ENCODE measurements around the gene SYCE1L.
"Not testable (repeated sequence)": the region's sequence is repeated elsewhere in the genome, so short reads cannot be mapped to it uniquely, and the experiment has no call there.

The SYCE1L gene

DNA sequence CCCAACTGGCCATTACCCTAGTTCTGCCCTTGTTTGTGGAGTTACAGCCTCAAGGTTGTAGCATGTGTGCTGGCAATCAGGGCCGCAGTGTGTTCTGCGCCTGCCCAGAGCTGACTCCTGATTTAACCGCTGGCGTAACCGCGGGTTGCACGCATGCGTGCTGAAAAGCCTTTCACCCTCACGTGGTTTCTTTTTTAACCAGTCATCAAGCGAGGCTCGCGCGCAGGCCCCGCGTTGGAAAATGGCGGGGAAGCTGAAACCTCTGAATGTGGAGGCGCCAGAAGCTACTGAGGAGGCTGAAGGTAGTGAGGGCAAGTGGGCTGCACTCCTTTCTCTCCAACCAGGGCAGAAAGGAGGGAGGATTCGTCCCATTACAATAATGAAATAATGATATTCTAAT lies at the start of gene SYCE1L:
SYCE1L (plus strand) TSS at position 198 of the 400 bp plus-strand sequence; CDS start at position 242, 44 bp downstream.
- no peak within 1 kb of the TSS for H3K4me3 ChIP-seq (IDR thresholded peaks at IDR 0.05; ENCODE audit: insufficient read depth, low read depth, low read length)
- no peak within 1 kb of the TSS for H2AFZ ChIP-seq (ENCODE audit: low read depth)
- H3K36me3 ChIP-seq (ENCODE audit: insufficient read depth) = no peaks in the 10 kb centered on the region
- no peaks in the 10 kb centered on the region for H4K20me1 ChIP-seq (ENCODE audit: insufficient read depth)
- H3K27ac ChIP-seq = no peak within 1 kb of the TSS
- no peak within 1 kb of the TSS for H3K4me2 ChIP-seq
- H3K79me2 ChIP-seq (ENCODE audit: insufficient read depth, low read depth) = no peaks in the 10 kb centered on the region
- no peak within 1 kb of the TSS for H3K9ac ChIP-seq
- TF ChIP-seq, protein P1, sequence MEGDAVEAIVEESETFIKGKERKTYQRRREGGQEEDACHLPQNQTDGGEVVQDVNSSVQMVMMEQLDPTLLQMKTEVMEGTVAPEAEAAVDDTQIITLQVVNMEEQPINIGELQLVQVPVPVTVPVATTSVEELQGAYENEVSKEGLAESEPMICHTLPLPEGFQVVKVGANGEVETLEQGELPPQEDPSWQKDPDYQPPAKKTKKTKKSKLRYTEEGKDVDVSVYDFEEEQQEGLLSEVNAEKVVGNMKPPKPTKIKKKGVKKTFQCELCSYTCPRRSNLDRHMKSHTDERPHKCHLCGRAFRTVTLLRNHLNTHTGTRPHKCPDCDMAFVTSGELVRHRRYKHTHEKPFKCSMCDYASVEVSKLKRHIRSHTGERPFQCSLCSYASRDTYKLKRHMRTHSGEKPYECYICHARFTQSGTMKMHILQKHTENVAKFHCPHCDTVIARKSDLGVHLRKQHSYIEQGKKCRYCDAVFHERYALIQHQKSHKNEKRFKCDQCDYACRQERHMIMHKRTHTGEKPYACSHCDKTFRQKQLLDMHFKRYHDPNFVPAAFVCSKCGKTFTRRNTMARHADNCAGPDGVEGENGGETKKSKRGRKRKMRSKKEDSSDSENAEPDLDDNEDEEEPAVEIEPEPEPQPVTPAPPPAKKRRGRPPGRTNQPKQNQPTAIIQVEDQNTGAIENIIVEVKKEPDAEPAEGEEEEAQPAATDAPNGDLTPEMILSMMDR (conservative IDR thresholded peaks at IDR 0.05; ENCODE audit: low read depth, low read length) = no peak
- H3K4me1 ChIP-seq (ENCODE audit: low read depth, poor library complexity, severe bottlenecking) = no peaks in the 10 kb centered on the region
- H3K27me3 ChIP-seq (ENCODE audit: insufficient read depth, low read depth) = no peaks in the 10 kb centered on the region

- Histone ChIP-seq H3K36me3 (ENCODE audit: insufficient read depth) (no peaks in the 10 kb centered on the region), H3K27me3 (ENCODE audit: insufficient read depth, low read depth) (no peaks in the 10 kb centered on the region), H2AFZ (ENCODE audit: low read depth) (no peak overlapping the region), H3K27ac (no peak overlapping the region), H3K9ac (no peak overlapping the region), H3K79me2 (ENCODE audit: insufficient read depth, low read depth) (no peaks in the 10 kb centered on the region), H3K4me1 (ENCODE audit: low read depth, poor library complexity, severe bottlenecking) (no peaks in the 10 kb centered on the region), H3K4me3 (IDR thresholded peaks at IDR 0.05; ENCODE audit: insufficient read depth, low read depth, low read length) (no peak overlapping the region), H4K20me1 (ENCODE audit: insufficient read depth) (no peaks in the 10 kb centered on the region), H3K4me2 (no peak overlapping the region)
- TF ChIP-seq, protein P1 (conservative IDR thresholded peaks at IDR 0.05; ENCODE audit: low read depth, low read length) = no peak
Observed at GRCh38 chr16:77157346-77158058, 41.7 kb upstream of the SYCE1L start.

GRCh38 chr16:77158293-77158692 lies 40.9 kb upstream of the SYCE1L start:
- no peak overlapping the region for H3K4me3 ChIP-seq (IDR thresholded peaks at IDR 0.05; ENCODE audit: insufficient read depth, low read depth, low read length)
- no peak overlapping the region for H3K9ac ChIP-seq
- no peak overlapping the region for H2AFZ ChIP-seq (ENCODE audit: low read depth)
- no peak overlapping the region for H3K27ac ChIP-seq
- no peaks in the 10 kb centered on the region for H3K36me3 ChIP-seq (ENCODE audit: insufficient read depth)
- H4K20me1 ChIP-seq (ENCODE audit: insufficient read depth) = no peaks in the 10 kb centered on the region
- no peaks in the 10 kb centered on the region for H3K4me1 ChIP-seq (ENCODE audit: low read depth, poor library complexity, severe bottlenecking)
- no peaks in the 10 kb centered on the region for H3K79me2 ChIP-seq (ENCODE audit: insufficient read depth, low read depth)
- no peak overlapping the region for H3K4me2 ChIP-seq
- TF ChIP-seq, protein P1 (conservative IDR thresholded peaks at IDR 0.05; ENCODE audit: low read depth, low read length) = no peak
- no peaks in the 10 kb centered on the region for H3K27me3 ChIP-seq (ENCODE audit: insufficient read depth, low read depth)

GRCh38 chr16:77165006-77165405 lies 34.2 kb upstream of the SYCE1L start:
- Histone ChIP-seq H3K27ac (no peak overlapping the region), H3K4me2 (peak overlapping the region; percentile 56), H3K4me3 (IDR thresholded peaks at IDR 0.05; ENCODE audit: insufficient read depth, low read depth, low read length) (no peak overlapping the region), H3K27me3 (ENCODE audit: insufficient read depth, low read depth) (no peaks in the 10 kb centered on the region), H4K20me1 (ENCODE audit: insufficient read depth) (no peaks in the 10 kb centered on the region), H3K4me1 (ENCODE audit: low read depth, poor library complexity, severe bottlenecking) (peaks cover 7% of the 10 kb centered on the region), H3K36me3 (ENCODE audit: insufficient read depth) (no peaks in the 10 kb centered on the region), H2AFZ (ENCODE audit: low read depth) (0 out of 2 replicates have a peak overlapping the region, but pooled peaks have one; percentile 3), H3K9ac (peak overlapping the region; percentile 24; the same call in 1 of the 2 replicates), H3K79me2 (ENCODE audit: insufficient read depth, low read depth) (0 out of 2 replicates have a peak, but pooled peaks cover 6% of the 10 kb centered on the region)
- TF ChIP-seq, protein P1 (conservative IDR thresholded peaks at IDR 0.05; ENCODE audit: low read depth, low read length) = no peak

GRCh38 chr16:77165536-77166236 lies 33.5 kb upstream of the SYCE1L start:
- not testable (repeated sequence) for H3K27me3 ChIP-seq (ENCODE audit: insufficient read depth, low read depth); H3K36me3 ChIP-seq (ENCODE audit: insufficient read depth); H3K9ac ChIP-seq; H3K79me2 ChIP-seq (ENCODE audit: insufficient read depth, low read depth); H2AFZ ChIP-seq (ENCODE audit: low read depth); H3K27ac ChIP-seq; H3K4me3 ChIP-seq (IDR thresholded peaks at IDR 0.05; ENCODE audit: insufficient read depth, low read depth, low read length); H4K20me1 ChIP-seq (ENCODE audit: insufficient read depth); H3K4me1 ChIP-seq (ENCODE audit: low read depth, poor library complexity, severe bottlenecking)
- peak overlapping the region; percentile 56 for H3K4me2 ChIP-seq

All from KMS-11 (cell line).